ENCODE measurements around the gene IRF3. TPM values are rescaled to one million over a fixed set of nuclear protein-coding genes. Genes with fewer than 3 reads are reported as not detected.

The IRF3 gene
- total and polyA plus RNA-seq, 10 of the 15 experiments (the other 5 are each of a cell fraction or from before 2014, with no cell fraction given) = 5.5 to 110 (median 63.4) TPM

DNA sequence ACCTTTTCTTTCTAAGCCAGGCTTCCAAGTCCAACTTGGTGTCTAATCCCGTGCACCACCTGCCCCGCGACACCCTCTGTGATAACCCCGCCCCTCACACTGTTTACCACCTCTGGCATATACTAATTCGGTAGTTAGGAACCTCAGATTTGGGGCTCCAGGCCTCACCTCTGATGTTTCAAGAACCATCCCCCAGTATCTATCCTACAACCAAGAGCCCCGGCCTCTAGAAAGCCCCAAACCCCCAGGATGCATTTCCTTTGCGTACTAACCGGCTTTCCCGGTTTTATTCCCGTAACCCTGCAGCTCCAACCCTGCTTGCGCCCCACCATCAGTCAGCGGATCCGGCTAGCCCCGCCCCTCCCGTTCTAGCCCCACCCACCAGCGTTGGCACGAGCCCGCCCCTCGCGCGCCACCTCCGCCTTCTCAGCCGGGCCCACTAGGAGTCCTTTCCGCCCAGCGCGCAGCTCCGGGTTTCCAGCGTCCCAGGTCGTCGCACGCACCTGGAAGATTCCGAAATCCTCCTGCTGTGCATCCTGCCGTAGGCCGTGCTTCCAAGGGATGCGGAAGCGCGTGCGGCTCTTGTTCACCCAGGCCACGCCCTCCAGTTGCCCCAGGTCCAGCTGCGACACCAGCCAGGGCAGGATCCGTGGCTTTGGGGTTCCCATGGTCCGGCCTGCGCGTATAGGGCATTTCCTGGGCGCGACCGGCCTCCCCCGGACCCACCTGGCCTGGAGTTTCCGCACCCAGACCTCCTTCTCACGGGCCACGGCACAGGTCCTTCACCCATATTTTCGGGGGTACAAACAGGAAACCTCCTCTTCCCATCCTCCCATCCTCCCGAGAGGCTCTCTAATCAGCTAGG is 1.3 kb downstream of the IRF3 start (continued):
- TF ChIP-seq, protein P1, sequence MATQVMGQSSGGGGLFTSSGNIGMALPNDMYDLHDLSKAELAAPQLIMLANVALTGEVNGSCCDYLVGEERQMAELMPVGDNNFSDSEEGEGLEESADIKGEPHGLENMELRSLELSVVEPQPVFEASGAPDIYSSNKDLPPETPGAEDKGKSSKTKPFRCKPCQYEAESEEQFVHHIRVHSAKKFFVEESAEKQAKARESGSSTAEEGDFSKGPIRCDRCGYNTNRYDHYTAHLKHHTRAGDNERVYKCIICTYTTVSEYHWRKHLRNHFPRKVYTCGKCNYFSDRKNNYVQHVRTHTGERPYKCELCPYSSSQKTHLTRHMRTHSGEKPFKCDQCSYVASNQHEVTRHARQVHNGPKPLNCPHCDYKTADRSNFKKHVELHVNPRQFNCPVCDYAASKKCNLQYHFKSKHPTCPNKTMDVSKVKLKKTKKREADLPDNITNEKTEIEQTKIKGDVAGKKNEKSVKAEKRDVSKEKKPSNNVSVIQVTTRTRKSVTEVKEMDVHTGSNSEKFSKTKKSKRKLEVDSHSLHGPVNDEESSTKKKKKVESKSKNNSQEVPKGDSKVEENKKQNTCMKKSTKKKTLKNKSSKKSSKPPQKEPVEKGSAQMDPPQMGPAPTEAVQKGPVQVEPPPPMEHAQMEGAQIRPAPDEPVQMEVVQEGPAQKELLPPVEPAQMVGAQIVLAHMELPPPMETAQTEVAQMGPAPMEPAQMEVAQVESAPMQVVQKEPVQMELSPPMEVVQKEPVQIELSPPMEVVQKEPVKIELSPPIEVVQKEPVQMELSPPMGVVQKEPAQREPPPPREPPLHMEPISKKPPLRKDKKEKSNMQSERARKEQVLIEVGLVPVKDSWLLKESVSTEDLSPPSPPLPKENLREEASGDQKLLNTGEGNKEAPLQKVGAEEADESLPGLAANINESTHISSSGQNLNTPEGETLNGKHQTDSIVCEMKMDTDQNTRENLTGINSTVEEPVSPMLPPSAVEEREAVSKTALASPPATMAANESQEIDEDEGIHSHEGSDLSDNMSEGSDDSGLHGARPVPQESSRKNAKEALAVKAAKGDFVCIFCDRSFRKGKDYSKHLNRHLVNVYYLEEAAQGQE (IDR thresholded peaks at IDR 0.05; ENCODE audit: low read depth, low read length) = no peak
- TF ChIP-seq ZBTB11 (CRISPR knock-in tag; IDR thresholded peaks at IDR 0.05) = no peak
- TF ChIP-seq, protein P2, sequence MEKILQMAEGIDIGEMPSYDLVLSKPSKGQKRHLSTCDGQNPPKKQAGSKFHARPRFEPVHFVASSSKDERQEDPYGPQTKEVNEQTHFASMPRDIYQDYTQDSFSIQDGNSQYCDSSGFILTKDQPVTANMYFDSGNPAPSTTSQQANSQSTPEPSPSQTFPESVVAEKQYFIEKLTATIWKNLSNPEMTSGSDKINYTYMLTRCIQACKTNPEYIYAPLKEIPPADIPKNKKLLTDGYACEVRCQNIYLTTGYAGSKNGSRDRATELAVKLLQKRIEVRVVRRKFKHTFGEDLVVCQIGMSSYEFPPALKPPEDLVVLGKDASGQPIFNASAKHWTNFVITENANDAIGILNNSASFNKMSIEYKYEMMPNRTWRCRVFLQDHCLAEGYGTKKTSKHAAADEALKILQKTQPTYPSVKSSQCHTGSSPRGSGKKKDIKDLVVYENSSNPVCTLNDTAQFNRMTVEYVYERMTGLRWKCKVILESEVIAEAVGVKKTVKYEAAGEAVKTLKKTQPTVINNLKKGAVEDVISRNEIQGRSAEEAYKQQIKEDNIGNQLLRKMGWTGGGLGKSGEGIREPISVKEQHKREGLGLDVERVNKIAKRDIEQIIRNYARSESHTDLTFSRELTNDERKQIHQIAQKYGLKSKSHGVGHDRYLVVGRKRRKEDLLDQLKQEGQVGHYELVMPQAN (conservative IDR thresholded peaks at IDR 0.05) = 0 out of 2 replicates have a peak, but pooled peaks have one; percentile 59
- TF ChIP-seq ZNF622 (IDR thresholded peaks at IDR 0.05) = no peak
- TF ChIP-seq E2F8 (IDR thresholded peaks at IDR 0.05; ENCODE audit: low read depth, partially characterized antibody) = no peak
- TF ChIP-seq YBX1 (IDR thresholded peaks at IDR 0.05) = no peak
- no peak for TF ChIP-seq RBBP5 (conservative IDR thresholded peaks at IDR 0.05)
- TF ChIP-seq, protein P3, sequence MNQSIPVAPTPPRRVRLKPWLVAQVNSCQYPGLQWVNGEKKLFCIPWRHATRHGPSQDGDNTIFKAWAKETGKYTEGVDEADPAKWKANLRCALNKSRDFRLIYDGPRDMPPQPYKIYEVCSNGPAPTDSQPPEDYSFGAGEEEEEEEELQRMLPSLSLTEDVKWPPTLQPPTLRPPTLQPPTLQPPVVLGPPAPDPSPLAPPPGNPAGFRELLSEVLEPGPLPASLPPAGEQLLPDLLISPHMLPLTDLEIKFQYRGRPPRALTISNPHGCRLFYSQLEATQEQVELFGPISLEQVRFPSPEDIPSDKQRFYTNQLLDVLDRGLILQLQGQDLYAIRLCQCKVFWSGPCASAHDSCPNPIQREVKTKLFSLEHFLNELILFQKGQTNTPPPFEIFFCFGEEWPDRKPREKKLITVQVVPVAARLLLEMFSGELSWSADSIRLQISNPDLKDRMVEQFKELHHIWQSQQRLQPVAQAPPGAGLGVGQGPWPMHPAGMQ (IDR thresholded peaks at IDR 0.05; ENCODE audit: borderline replicate concordance) = no peak
- no peak for TF ChIP-seq MXI1 (IDR thresholded peaks at IDR 0.05; ENCODE audit: low read depth, low read length)
- no peak; a peak in 1 of 3 replicates for TF ChIP-seq EGR1 (IDR thresholded peaks at IDR 0.05; ENCODE audit: borderline replicate concordance in 1 of 2, low read depth in 2 of 2, low read length in 2 of 2)
- TF ChIP-seq PAX8 (IDR thresholded peaks at IDR 0.05) = no peak
- TF ChIP-seq DPF2 (IDR thresholded peaks at IDR 0.05) = 0 out of 2 replicates have a peak, but pooled peaks have one; percentile 49
- TF ChIP-seq HDGF (IDR thresholded peaks at IDR 0.05) = no peak
